Measurements from ENCODE around the gene TMPRSS2.

DNA sequence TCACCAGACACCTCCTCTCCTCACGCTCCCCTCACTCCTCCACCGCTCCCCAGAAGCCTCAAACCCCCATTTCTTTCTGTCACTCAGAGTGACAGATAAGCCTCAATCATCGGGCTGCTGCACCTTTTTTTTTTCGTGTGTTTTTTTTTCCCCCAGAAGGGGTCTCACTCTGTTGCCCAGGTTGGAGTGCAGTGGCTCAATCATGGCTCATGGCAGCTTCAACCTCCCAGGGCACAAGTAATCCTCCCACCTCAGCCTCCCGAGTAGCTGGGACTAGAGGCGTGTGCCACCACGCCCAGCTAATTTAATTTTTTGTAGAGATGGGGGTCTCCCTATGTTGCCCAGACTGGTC lies 1.2 kb upstream of the TMPRSS2 start:
- TF ChIP-seq EZH2 (IDR thresholded peaks at IDR 0.05) (no peak), TCF7L2 (IDR thresholded peaks at IDR 0.05; ENCODE audit: borderline replicate concordance, extremely low read depth, insufficient read depth, insufficient read length) (no peak), ZNF274 (IDR thresholded peaks at IDR 0.05; ENCODE audit: low read depth, low read length) (no peak), POLR2A (IDR thresholded peaks at IDR 0.05; ENCODE audit: borderline replicate concordance, extremely low read depth, insufficient read depth, insufficient read length) (no peak), REST (IDR thresholded peaks at IDR 0.05; ENCODE audit: low read depth) (no peak), POLR2AphosphoS5 (IDR thresholded peaks at IDR 0.05; ENCODE audit: low read depth, low read length) (no peak), JUND (IDR thresholded peaks at IDR 0.05) (no peak), RAD21 (IDR thresholded peaks at IDR 0.05; ENCODE audit: low read depth) (no peak), EZH2phosphoT487 (IDR thresholded peaks at IDR 0.05; ENCODE audit: borderline replicate concordance) (no peak), CEBPB (IDR thresholded peaks at IDR 0.05; ENCODE audit: low read depth) (no peak), SIN3A (IDR thresholded peaks at IDR 0.05; ENCODE audit: low read depth) (no peak)
- TF ChIP-seq, protein P1, sequence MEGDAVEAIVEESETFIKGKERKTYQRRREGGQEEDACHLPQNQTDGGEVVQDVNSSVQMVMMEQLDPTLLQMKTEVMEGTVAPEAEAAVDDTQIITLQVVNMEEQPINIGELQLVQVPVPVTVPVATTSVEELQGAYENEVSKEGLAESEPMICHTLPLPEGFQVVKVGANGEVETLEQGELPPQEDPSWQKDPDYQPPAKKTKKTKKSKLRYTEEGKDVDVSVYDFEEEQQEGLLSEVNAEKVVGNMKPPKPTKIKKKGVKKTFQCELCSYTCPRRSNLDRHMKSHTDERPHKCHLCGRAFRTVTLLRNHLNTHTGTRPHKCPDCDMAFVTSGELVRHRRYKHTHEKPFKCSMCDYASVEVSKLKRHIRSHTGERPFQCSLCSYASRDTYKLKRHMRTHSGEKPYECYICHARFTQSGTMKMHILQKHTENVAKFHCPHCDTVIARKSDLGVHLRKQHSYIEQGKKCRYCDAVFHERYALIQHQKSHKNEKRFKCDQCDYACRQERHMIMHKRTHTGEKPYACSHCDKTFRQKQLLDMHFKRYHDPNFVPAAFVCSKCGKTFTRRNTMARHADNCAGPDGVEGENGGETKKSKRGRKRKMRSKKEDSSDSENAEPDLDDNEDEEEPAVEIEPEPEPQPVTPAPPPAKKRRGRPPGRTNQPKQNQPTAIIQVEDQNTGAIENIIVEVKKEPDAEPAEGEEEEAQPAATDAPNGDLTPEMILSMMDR (IDR thresholded peaks at IDR 0.05 in 2 of 3, conservative IDR thresholded peaks at IDR 0.05 in 1 of 3; ENCODE audit: borderline replicate concordance in 1 of 3, insufficient read depth in 1 of 3, low read depth in 2 of 3, low read length in 2 of 3) = no peak
- TF ChIP-seq, protein P2, sequence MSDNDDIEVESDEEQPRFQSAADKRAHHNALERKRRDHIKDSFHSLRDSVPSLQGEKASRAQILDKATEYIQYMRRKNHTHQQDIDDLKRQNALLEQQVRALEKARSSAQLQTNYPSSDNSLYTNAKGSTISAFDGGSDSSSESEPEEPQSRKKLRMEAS (IDR thresholded peaks at IDR 0.05) = no peak

All from HCT116 (cell line).